Liver (tissue), 9 donors: ENCODE results near the gene MCF2L. TPM values are rescaled to one million over a fixed set of nuclear protein-coding genes. Genes with fewer than 3 reads are reported as not detected.
A peak's percentile ranks its signal among the peaks of the same experiment; 100 is the strongest.

ENCODE experiments used
- DNase-seq: peaks from one replicate; pipeline ENCODE4 v3.0.0-alpha.2; 2017; ENCODE audit warnings: low spot score
- H3K27ac ChIP-seq, 2 donors: one replicate each; pipeline ENCODE4 v1.7.0; 2013; ENCODE audit warnings: inconsistent platforms in 2 of 2, low read length in 2 of 2, control low read depth in 1 of 2, low read depth in 1 of 2, mild to moderate bottlenecking in 1 of 2
- H3K27me3 ChIP-seq, 4 donors: one replicate each; pipeline versions ENCODE4 v1.6.1 to v1.7.0; 2013; ENCODE audit warnings: low read length in 3 of 4, inconsistent platforms in 1 of 4, mild to moderate bottlenecking in 1 of 4, moderate library complexity in 1 of 4; ENCODE audit not compliant: control insufficient read depth in 4 of 4, insufficient read depth in 4 of 4
- H3K36me3 ChIP-seq, 4 donors: one replicate each; pipeline versions ENCODE4 v1.6.1 to v1.7.0; 2013; ENCODE audit warnings: low read length in 3 of 4, mild to moderate bottlenecking in 3 of 4, low read depth in 1 of 4, moderate library complexity in 1 of 4; ENCODE audit not compliant: control insufficient read depth in 4 of 4, insufficient read depth in 3 of 4
- H3K4me1 ChIP-seq, 4 donors: one replicate each; pipeline versions ENCODE4 v1.6.1 to v1.7.0; 2013; ENCODE audit warnings: low read length in 3 of 4, mild to moderate bottlenecking in 3 of 4, moderate library complexity in 1 of 4; ENCODE audit not compliant: control insufficient read depth in 4 of 4, insufficient read depth in 4 of 4
- H3K4me3 ChIP-seq, 3 donors: one replicate each; pipeline versions ENCODE4 v1.6.1 to v1.7.0; 2013; ENCODE audit warnings: low read length in 3 of 3, control low read depth in 1 of 3, low read depth in 1 of 3, mild to moderate bottlenecking in 1 of 3
- H3K9ac ChIP-seq, 2 donors: one replicate each; pipeline ENCODE4 v1.7.0; 2013; ENCODE audit warnings: low read length in 2 of 2, mild to moderate bottlenecking in 2 of 2, moderate library complexity in 2 of 2, control low read depth in 1 of 2, low read depth in 1 of 2
- H3K9me3 ChIP-seq, 4 donors: one replicate each; pipeline versions ENCODE4 v1.6.1 to v1.7.0; 2013; ENCODE audit warnings: low read length in 3 of 4; ENCODE audit not compliant: control insufficient read depth in 4 of 4
- EGR1 ChIP-seq, 2 donors: IDR thresholded peaks; 2 replicates each; pipeline ENCODE4 v1.6.1; 2016 to 2018; ENCODE audit warnings: antibody characterized with exemption in 2 of 2, low read depth in 2 of 2
- FOXA1 ChIP-seq: IDR thresholded peaks from 2 replicates; pipeline ENCODE4 v1.6.1; 2016; ENCODE audit warnings: antibody characterized with exemption
- FOXA2 ChIP-seq: IDR thresholded peaks from 2 replicates; pipeline ENCODE4 v1.6.1; 2016; ENCODE audit warnings: antibody characterized with exemption
- GABPA ChIP-seq, 2 donors: IDR thresholded peaks in 1 of 2; conservative IDR thresholded peaks in 1 of 2; 2 replicates each; pipeline ENCODE4 v1.6.1; 2016; ENCODE audit warnings: antibody characterized with exemption in 2 of 2, mild to moderate bottlenecking in 1 of 2, moderate library complexity in 1 of 2
- HNF4A ChIP-seq, 2 donors: conservative IDR thresholded peaks; 2 replicates each; pipeline ENCODE4 v1.6.1; 2016; ENCODE audit warnings: antibody characterized with exemption in 2 of 2, mild to moderate bottlenecking in 2 of 2
- HNF4G ChIP-seq: IDR thresholded peaks from 2 replicates; pipeline ENCODE4 v1.6.1; 2016; ENCODE audit warnings: antibody characterized with exemption
- NR2F2 ChIP-seq: IDR thresholded peaks from 2 replicates; pipeline ENCODE4 v1.6.1; 2016; ENCODE audit warnings: antibody characterized with exemption
- RAD21 ChIP-seq, 2 donors: IDR thresholded peaks; 2 replicates each; pipeline ENCODE4 v1.6.1; 2016; ENCODE audit warnings: antibody characterized with exemption in 2 of 2, mild to moderate bottlenecking in 2 of 2
- RXRA ChIP-seq, 2 donors: IDR thresholded peaks; 2 replicates each; pipeline ENCODE4 v1.6.1; 2017 to 2018; ENCODE audit warnings: antibody characterized with exemption in 2 of 2, mild to moderate bottlenecking in 1 of 2
- SP1 ChIP-seq: IDR thresholded peaks from 2 replicates; pipeline ENCODE4 v1.6.1; 2018; ENCODE audit warnings: antibody characterized with exemption, mild to moderate bottlenecking
- TAF1 ChIP-seq: conservative IDR thresholded peaks from 2 replicates; pipeline ENCODE4 v1.6.1; 2016; ENCODE audit warnings: antibody characterized with exemption, mild to moderate bottlenecking
- YY1 ChIP-seq: IDR thresholded peaks from 2 replicates; pipeline ENCODE4 v1.6.1; 2016; ENCODE audit warnings: antibody characterized with exemption, mild to moderate bottlenecking
- WGBS: extraction: QIAGEN DNeasy Blood & Tissue Kit; methylation state at CpG from one replicate; pipeline ENCODE4 v1.1.7; 2013; 5-methylcytosine and 5-hydroxymethylcytosine counted together
- polyA plus RNA-seq, 2 donors: library from polyadenylated mRNA; stranded (reverse) in 1 of 2; unstranded in 1 of 2; fragments of 200-250 nt in 1 of 2; fragments of >200 nt in 1 of 2; fragmentation: Nextera tagmentation in 1 of 2; extraction: Ambion mirVana in 1 of 2; gene quantifications; one replicate each; pipeline versions ENCODE4 v1.2.1 to v1.2.3, GENCODE V29; 2013 to 2015
- total RNA-seq, 2 donors: library from RNA; depleted of rRNA; stranded (reverse); fragments of >200 nt; gene quantifications; one replicate each; pipeline ENCODE4 v1.2.3, GENCODE V29; 2014
- TF ChIP-seq, protein P1 (sequence below): fragments of 150-350 bp; IDR thresholded peaks from 2 replicates; pipeline ENCODE4 v1.5.1; 2017; ENCODE audit warnings: improper control_type of control experiment, low read depth, low read length; ENCODE audit not compliant: missing input control
- TF ChIP-seq, protein P2 (sequence below): IDR thresholded peaks from 2 replicates; pipeline ENCODE4 v1.6.1; 2016; ENCODE audit warnings: antibody characterized with exemption
- TF ChIP-seq, protein P3 (sequence below): IDR thresholded peaks from 2 replicates; pipeline ENCODE4 v1.6.1; 2016; ENCODE audit warnings: antibody characterized with exemption
- donor health status: healthy.
- donor health status: healthy.
- donor health status: healthy.
- donor health status: healthy.
- donor health status: healthy.

The MCF2L gene
- total and polyA plus RNA-seq, 4 donors, result 2.9 to 12.8 (median 7.1) TPM

DNA sequence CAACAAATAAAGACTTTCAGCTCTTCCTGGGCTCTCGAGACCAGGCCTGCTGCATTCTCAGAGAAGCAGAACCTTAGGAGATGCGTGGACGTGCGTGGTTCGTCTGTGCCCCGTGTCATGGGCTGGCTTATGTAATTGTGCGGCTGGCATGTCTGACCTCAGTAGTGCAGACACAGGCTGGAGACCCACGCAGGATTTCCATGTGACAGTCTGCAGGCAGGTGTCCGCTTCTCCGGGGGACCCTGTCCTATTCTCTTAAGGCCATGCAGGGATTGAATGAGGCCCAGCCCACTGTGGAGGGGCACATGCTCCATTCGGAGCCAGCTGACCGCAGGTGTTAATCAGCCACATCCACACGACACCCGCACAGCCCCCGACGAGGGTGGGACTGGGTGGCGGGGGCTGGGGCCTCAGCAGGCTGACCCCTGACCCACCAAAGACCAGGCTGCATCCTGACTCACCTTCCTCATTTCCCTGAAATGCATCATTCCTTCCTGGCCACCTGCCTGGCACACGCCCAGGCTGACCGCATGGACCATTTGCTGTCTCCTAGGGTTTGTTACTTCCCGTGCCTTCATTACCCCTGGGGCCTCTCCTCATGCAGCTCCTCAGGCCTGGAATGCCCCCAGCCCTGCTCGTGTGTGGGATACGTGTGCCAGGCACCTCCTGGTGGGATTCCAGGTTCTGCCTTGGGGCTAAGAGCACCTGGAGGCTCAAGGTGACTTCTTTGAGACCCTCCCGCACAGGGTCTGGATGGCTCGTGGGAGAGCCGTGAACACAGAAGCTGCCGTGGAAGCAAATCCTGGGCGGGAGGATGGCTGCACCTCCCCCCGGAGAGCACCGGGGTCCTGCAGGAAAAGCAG, 10.7 kb upstream of the MCF2L start:
- H3K9me3 ChIP-seq, result no peaks in the 10 kb centered on the region
- H3K4me3 ChIP-seq, result no peak overlapping the region
- H3K27ac ChIP-seq, result no peak overlapping the region
- no peaks in the 10 kb centered on the region for H3K27me3 ChIP-seq
- TF ChIP-seq EGR1 (IDR thresholded peaks at IDR 0.05; ENCODE audit: low read depth in 2 of 2), result no peak
- TF ChIP-seq SP1, result no peak
- TF ChIP-seq, protein P1, sequence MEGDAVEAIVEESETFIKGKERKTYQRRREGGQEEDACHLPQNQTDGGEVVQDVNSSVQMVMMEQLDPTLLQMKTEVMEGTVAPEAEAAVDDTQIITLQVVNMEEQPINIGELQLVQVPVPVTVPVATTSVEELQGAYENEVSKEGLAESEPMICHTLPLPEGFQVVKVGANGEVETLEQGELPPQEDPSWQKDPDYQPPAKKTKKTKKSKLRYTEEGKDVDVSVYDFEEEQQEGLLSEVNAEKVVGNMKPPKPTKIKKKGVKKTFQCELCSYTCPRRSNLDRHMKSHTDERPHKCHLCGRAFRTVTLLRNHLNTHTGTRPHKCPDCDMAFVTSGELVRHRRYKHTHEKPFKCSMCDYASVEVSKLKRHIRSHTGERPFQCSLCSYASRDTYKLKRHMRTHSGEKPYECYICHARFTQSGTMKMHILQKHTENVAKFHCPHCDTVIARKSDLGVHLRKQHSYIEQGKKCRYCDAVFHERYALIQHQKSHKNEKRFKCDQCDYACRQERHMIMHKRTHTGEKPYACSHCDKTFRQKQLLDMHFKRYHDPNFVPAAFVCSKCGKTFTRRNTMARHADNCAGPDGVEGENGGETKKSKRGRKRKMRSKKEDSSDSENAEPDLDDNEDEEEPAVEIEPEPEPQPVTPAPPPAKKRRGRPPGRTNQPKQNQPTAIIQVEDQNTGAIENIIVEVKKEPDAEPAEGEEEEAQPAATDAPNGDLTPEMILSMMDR, result no peak
- no peak for TF ChIP-seq RXRA (IDR thresholded peaks at IDR 0.05)
- TF ChIP-seq, protein P2, sequence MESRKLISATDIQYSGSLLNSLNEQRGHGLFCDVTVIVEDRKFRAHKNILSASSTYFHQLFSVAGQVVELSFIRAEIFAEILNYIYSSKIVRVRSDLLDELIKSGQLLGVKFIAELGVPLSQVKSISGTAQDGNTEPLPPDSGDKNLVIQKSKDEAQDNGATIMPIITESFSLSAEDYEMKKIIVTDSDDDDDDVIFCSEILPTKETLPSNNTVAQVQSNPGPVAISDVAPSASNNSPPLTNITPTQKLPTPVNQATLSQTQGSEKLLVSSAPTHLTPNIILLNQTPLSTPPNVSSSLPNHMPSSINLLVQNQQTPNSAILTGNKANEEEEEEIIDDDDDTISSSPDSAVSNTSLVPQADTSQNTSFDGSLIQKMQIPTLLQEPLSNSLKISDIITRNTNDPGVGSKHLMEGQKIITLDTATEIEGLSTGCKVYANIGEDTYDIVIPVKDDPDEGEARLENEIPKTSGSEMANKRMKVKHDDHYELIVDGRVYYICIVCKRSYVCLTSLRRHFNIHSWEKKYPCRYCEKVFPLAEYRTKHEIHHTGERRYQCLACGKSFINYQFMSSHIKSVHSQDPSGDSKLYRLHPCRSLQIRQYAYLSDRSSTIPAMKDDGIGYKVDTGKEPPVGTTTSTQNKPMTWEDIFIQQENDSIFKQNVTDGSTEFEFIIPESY, result no peak
- TF ChIP-seq YY1, result no peak
- no peak for TF ChIP-seq NR2F2
- TF ChIP-seq, protein P3, sequence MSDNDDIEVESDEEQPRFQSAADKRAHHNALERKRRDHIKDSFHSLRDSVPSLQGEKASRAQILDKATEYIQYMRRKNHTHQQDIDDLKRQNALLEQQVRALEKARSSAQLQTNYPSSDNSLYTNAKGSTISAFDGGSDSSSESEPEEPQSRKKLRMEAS, result no peak
- no peak for TF ChIP-seq RAD21 (IDR thresholded peaks at IDR 0.05)
- no peak for TF ChIP-seq TAF1
- no peak for TF ChIP-seq GABPA (IDR thresholded peaks at IDR 0.05 in 1 of 2, conservative IDR thresholded peaks at IDR 0.05 in 1 of 2)
- no peak for TF ChIP-seq FOXA2
- DNase-seq, result no peak
- H3K36me3 ChIP-seq, result no peaks in the 10 kb centered on the region
- WGBS, result 89% methylated on average over 29 of the region's 29 CpGs
- peaks cover 0 to 3% (median 2%) of the 10 kb centered on the region in 4 donors for H3K4me1 ChIP-seq
- H3K9ac ChIP-seq, result no peak overlapping the region

DNA sequence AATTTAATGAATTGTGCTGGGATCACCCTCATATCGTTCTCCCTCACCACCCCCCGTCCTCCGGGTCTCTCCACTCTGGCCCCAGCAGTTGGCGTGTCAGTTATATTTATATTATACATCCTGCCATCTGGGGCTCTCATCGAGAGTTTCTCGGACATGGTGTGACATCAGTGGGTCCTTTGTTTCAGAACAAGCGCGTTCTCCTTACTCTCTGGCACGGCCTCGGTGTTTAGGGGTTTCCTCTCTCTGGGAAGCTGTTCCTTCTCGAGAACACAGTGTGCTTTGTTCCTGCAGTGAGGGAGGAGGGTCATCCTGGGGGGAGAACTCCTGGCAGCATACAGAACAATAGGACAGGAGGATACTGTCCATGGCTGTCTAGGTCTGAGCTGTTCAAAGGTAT, 9.8 kb upstream of the MCF2L start:
- no peak overlapping the region for H3K9ac ChIP-seq
- H3K4me1 ChIP-seq, result peaks cover 0 to 2% (median 0%) of the 10 kb centered on the region in 4 donors
- no peaks in the 10 kb centered on the region for H3K36me3 ChIP-seq
- no peak overlapping the region for H3K4me3 ChIP-seq
- no peaks in the 10 kb centered on the region for H3K9me3 ChIP-seq
- WGBS, result 75% methylated on average over 11 of the region's 11 CpGs
- peak; percentile 42 for TF ChIP-seq SP1
- TF ChIP-seq FOXA1, result no peak
- TF ChIP-seq GABPA (IDR thresholded peaks at IDR 0.05 in 1 of 2, conservative IDR thresholded peaks at IDR 0.05 in 1 of 2), result no peak
- no peak for TF ChIP-seq HNF4A (conservative IDR thresholded peaks at IDR 0.05)
- TF ChIP-seq HNF4G, result no peak
- no peak for DNase-seq
- no peak overlapping the region for H3K27ac ChIP-seq
- H3K27me3 ChIP-seq, result no peaks in the 10 kb centered on the region
